ENCODE data around the gene MIER3.

The MIER3 gene

GRCh38 chr5:56909294-56910209 is 42.4 kb downstream of the MIER3 start, which contains the start of gene SETD9:
TSS of gene SETD9 (plus strand) at chr5:56909596. CDS start at chr5:56909646, 50 bp downstream.
- Histone ChIP-seq H3K27ac (ENCODE audit: low read length) (peak within 1 kb of the TSS; percentile 88), H3K4me2 (ENCODE audit: insufficient read depth, low read length) (peak within 1 kb of the TSS; percentile 89), H3K27me3 (ENCODE audit: insufficient read depth, low read length, poor library complexity) (no peaks in the 10 kb centered on the region), H3K9me3 (ENCODE audit: insufficient read depth, low read length, severe bottlenecking) (no peaks in the 10 kb centered on the region), H3K9ac (ENCODE audit: low read depth, low read length) (peak within 1 kb of the TSS; percentile 73), H3K4me1 (ENCODE audit: insufficient read depth, low read length) (peaks cover 25% of the 10 kb centered on the region), H2AFZ (ENCODE audit: low read depth, low read length) (peak within 1 kb of the TSS; percentile 93), H3K79me2 (ENCODE audit: insufficient read depth, low read length) (no peaks in the 10 kb centered on the region), H3K4me3 (ENCODE audit: low read depth in 1 of 2, low read length in 2 of 2) (peak within 1 kb of the TSS; percentile 69 to 76), H4K20me1 (ENCODE audit: insufficient read depth, low read length) (no peaks in the 10 kb centered on the region), H3K36me3 (ENCODE audit: insufficient read depth, low read length) (no peaks in the 10 kb centered on the region)
- peak; percentile 93 for DNase-seq
- no peak for TF ChIP-seq EZH2 (IDR thresholded peaks at IDR 0.05; ENCODE audit: borderline replicate concordance, low read depth, low read length, severe bottlenecking)
- ATAC-seq (ENCODE audit: insufficient read depth, low read depth), result peak; percentile 84

GRCh38 chr5:56908942-56909293 is 43.0 kb downstream of the MIER3 start:
- Histone ChIP-seq H3K4me2 (ENCODE audit: insufficient read depth, low read length) (peak overlapping the region; percentile 89), H4K20me1 (ENCODE audit: insufficient read depth, low read length) (no peaks in the 10 kb centered on the region), H3K9ac (ENCODE audit: low read depth, low read length) (peak overlapping the region; percentile 73), H3K4me1 (ENCODE audit: insufficient read depth, low read length) (peaks cover 25% of the 10 kb centered on the region), H2AFZ (ENCODE audit: low read depth, low read length) (peak overlapping the region; percentile 92), H3K27ac (ENCODE audit: low read length) (peak overlapping the region; percentile 73; the same call in 1 of the 2 replicates), H3K36me3 (ENCODE audit: insufficient read depth, low read length) (no peaks in the 10 kb centered on the region), H3K27me3 (ENCODE audit: insufficient read depth, low read length, poor library complexity) (no peaks in the 10 kb centered on the region), H3K4me3 (ENCODE audit: low read depth in 1 of 2, low read length in 2 of 2) (peak overlapping the region; percentile 19 to 76; a peak in 3 of 4 replicates), H3K9me3 (ENCODE audit: insufficient read depth, low read length, severe bottlenecking) (no peaks in the 10 kb centered on the region), H3K79me2 (ENCODE audit: insufficient read depth, low read length) (no peaks in the 10 kb centered on the region)
- TF ChIP-seq EZH2 (IDR thresholded peaks at IDR 0.05; ENCODE audit: borderline replicate concordance, low read depth, low read length, severe bottlenecking), result peak; percentile 24
- no peak for TF ChIP-seq CTCF (IDR thresholded peaks at IDR 0.05; ENCODE audit: borderline replicate concordance, extremely low read depth, low read length, poor library complexity, severe bottlenecking)
- ATAC-seq (ENCODE audit: insufficient read depth, low read depth), result peak; percentile 5; the same call in 2 of the 3 replicates
- no peak for DNase-seq

GRCh38 chr5:56900858-56901578 is 50.9 kb downstream of the MIER3 start:
- TF ChIP-seq EZH2 (IDR thresholded peaks at IDR 0.05; ENCODE audit: borderline replicate concordance, low read depth, low read length, severe bottlenecking) (no peak), CTCF (IDR thresholded peaks at IDR 0.05; ENCODE audit: borderline replicate concordance, extremely low read depth, low read length, poor library complexity, severe bottlenecking) (peak; percentile 84)
- Histone ChIP-seq H3K36me3 (ENCODE audit: insufficient read depth, low read length) (no peaks in the 10 kb centered on the region), H3K27me3 (ENCODE audit: insufficient read depth, low read length, poor library complexity) (peaks cover 5% of the 10 kb centered on the region), H3K79me2 (ENCODE audit: insufficient read depth, low read length) (no peaks in the 10 kb centered on the region), H3K9me3 (ENCODE audit: insufficient read depth, low read length, severe bottlenecking) (no peaks in the 10 kb centered on the region), H3K4me1 (ENCODE audit: insufficient read depth, low read length) (no peaks in the 10 kb centered on the region; the same call in 1 of the 2 replicates), H3K4me2 (ENCODE audit: insufficient read depth, low read length) (no peak overlapping the region), H3K4me3 (ENCODE audit: low read depth in 1 of 2, low read length in 2 of 2) (no peak overlapping the region), H2AFZ (ENCODE audit: low read depth, low read length) (no peak overlapping the region), H3K9ac (ENCODE audit: low read depth, low read length) (no peak overlapping the region), H3K27ac (ENCODE audit: low read length) (no peak overlapping the region), H4K20me1 (ENCODE audit: insufficient read depth, low read length) (no peaks in the 10 kb centered on the region)
- ATAC-seq (ENCODE audit: insufficient read depth, low read depth) (peak; percentile 74), DNase-seq (peak; percentile 44)
